ENCODE data around the gene MOGAT1. TPM values are rescaled to one million over a fixed set of nuclear protein-coding genes. Genes with fewer than 3 reads are reported as not detected.
A peak's percentile ranks its signal among the peaks of the same experiment; 100 is the strongest.
"Not testable (repeated sequence)": the region's sequence is repeated elsewhere in the genome, so short reads cannot be mapped to it uniquely, and the experiment has no call there.

Gene MOGAT1
- polyA plus RNA-seq, 1 donor = not detected

DNA sequence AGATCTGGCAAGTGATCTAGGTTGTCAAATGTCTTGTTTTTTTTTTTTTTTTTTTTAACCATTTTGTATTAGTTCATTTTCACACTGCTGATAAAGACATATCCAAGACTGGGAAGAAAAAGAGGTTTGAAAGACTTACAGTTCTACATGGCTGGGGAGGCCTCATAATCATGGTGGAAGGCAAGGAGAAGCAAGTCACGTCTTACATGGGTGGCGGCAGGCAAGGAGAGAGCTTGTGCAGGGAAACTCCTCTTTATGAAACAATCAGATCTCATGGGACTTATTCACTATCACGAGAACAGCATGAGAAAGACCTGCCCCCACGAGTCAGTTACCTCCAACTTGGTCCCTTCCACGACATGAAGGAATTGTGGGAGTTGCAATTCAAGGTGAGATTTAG lies 22.0 kb downstream of the MOGAT1 start:
- H3K27ac ChIP-seq (ENCODE audit: low read length); H3K4me1 ChIP-seq (ENCODE audit: control insufficient read depth, insufficient read depth, low read length); DNase-seq; H3K36me3 ChIP-seq (ENCODE audit: control insufficient read depth, insufficient read depth, low read length); H3K4me3 ChIP-seq (ENCODE audit: low read length); H3K9me3 ChIP-seq (ENCODE audit: control insufficient read depth, low read depth, low read length); H3K27me3 ChIP-seq (ENCODE audit: control insufficient read depth, insufficient read depth, low read length): not testable (repeated sequence)
- WGBS (ENCODE audit: insufficient coverage, low lambda C conversion rate) = no CpG with 5 or more reads among the region's 5 CpGs

DNA sequence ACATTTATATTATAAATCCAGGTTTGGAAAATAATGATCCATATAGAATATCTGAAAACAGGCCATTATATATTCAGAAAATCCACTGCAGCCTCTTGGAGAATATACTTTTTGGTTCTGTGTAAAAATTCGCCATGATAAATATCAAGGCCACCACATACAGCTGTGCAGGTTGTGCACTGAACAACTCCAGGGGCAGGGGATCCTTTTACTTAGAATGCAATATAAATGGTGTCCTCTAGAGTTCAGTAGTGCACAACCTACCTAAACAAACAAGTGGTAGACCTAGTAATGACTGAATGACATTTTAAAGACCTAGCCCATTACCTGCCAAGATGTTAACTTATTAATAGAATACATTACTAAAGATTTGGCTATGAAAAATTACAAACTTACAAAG lies 22.4 kb downstream of the MOGAT1 start:
- Histone ChIP-seq H3K27me3 (ENCODE audit: control insufficient read depth, insufficient read depth, low read length) (no peaks in the 10 kb centered on the region), H3K4me3 (ENCODE audit: low read length) (no peak overlapping the region), H3K27ac (ENCODE audit: low read length) (no peak overlapping the region), H3K36me3 (ENCODE audit: control insufficient read depth, insufficient read depth, low read length) (no peaks in the 10 kb centered on the region), H3K4me1 (ENCODE audit: control insufficient read depth, insufficient read depth, low read length) (no peaks in the 10 kb centered on the region), H3K9me3 (ENCODE audit: control insufficient read depth, low read depth, low read length) (no peaks in the 10 kb centered on the region)
- WGBS (ENCODE audit: insufficient coverage, low lambda C conversion rate) = no CpG with 5 or more reads among the region's 1 CpG
- no peak for DNase-seq

DNA sequence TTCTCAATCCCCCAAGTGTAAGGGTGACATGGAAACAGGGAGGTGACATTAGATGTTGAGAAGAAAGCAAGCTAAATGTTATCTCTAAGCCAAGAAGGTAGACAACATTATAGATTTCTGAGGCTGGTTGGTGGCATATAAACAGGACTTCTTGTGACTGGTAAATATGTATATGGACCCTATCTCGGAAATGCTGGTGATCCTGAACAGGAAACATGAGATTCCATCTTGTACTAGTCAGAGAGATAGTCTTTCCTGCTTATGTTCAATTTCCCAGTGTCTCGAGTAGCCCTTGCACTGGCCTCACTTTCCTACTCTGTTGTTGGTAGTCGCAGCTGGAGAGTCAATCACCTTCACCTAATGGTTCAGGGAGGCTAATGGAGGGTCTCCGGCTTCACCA lies 26.8 kb downstream of the MOGAT1 start:
- Histone ChIP-seq H3K27me3 (ENCODE audit: control insufficient read depth, insufficient read depth, low read length) (no peaks in the 10 kb centered on the region), H3K4me1 (ENCODE audit: control insufficient read depth, insufficient read depth, low read length) (no peaks in the 10 kb centered on the region), H3K27ac (ENCODE audit: low read length) (no peak overlapping the region), H3K36me3 (ENCODE audit: control insufficient read depth, insufficient read depth, low read length) (no peaks in the 10 kb centered on the region), H3K9me3 (ENCODE audit: control insufficient read depth, low read depth, low read length) (no peaks in the 10 kb centered on the region), H3K4me3 (ENCODE audit: low read length) (no peak overlapping the region)
- DNase-seq = no peak
- WGBS (ENCODE audit: insufficient coverage, low lambda C conversion rate) = no CpG with 5 or more reads among the region's 4 CpGs

DNA sequence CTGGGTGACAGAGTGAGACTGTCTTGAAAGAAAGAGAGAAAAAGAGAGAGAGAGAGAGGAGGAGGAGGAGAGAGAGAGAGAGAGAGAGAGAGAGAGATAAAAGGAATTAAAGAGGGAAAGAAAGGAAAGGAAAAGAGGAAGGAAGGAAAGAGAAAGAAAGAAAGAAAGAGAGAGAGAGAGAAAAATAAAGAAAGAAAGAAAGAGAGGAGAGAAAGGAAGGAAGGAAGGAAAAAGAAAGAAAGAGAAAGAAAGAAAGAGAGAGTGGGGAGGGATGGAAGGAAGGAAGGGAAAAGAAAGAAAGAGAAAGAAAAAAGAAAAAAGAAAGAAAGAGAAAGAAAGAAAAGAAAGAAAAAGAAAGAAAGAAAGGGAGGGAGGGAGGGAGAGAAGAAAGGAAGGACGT lies 29.8 kb downstream of the MOGAT1 start:
- Histone ChIP-seq H3K4me3 (ENCODE audit: low read length) (no peak overlapping the region), H3K4me1 (ENCODE audit: control insufficient read depth, insufficient read depth, low read length) (no peaks in the 10 kb centered on the region), H3K27ac (ENCODE audit: low read length) (no peak overlapping the region), H3K27me3 (ENCODE audit: control insufficient read depth, insufficient read depth, low read length) (no peaks in the 10 kb centered on the region), H3K9me3 (ENCODE audit: control insufficient read depth, low read depth, low read length) (no peaks in the 10 kb centered on the region), H3K36me3 (ENCODE audit: control insufficient read depth, insufficient read depth, low read length) (no peaks in the 10 kb centered on the region)
- WGBS (ENCODE audit: insufficient coverage, low lambda C conversion rate) = 100% methylated on average over 1 of the region's 1 CpG
- DNase-seq = no peak

DNA sequence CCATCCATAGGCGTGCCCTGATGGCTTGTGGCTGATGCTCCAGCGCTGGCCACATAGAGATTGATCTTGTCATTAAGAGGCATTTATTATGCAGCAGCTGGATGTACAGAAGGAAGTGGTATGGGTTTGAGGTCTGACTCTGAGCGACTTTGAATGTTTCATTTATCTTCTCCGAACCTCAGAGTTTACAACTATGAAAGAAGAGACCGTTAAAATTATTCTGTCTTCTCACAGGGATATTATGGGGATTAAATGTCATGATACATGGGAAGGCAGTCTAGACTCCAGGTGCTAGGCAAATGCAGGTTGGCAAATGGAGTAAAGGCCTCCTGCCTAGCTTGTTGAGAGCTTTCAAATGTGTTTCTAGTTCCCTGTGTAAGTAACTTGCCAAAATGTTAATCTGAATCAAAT lies 30.3 kb downstream of the MOGAT1 start:
- Histone ChIP-seq H3K27me3 (ENCODE audit: control insufficient read depth, insufficient read depth, low read length) (no peaks in the 10 kb centered on the region), H3K27ac (ENCODE audit: low read length) (no peak overlapping the region), H3K36me3 (ENCODE audit: control insufficient read depth, insufficient read depth, low read length) (no peaks in the 10 kb centered on the region), H3K9me3 (ENCODE audit: control insufficient read depth, low read depth, low read length) (no peaks in the 10 kb centered on the region), H3K4me1 (ENCODE audit: control insufficient read depth, insufficient read depth, low read length) (no peaks in the 10 kb centered on the region), H3K4me3 (ENCODE audit: low read length) (no peak overlapping the region)
- DNase-seq = no peak
- no CpG with 5 or more reads among the region's 5 CpGs for WGBS (ENCODE audit: insufficient coverage, low lambda C conversion rate)

DNA sequence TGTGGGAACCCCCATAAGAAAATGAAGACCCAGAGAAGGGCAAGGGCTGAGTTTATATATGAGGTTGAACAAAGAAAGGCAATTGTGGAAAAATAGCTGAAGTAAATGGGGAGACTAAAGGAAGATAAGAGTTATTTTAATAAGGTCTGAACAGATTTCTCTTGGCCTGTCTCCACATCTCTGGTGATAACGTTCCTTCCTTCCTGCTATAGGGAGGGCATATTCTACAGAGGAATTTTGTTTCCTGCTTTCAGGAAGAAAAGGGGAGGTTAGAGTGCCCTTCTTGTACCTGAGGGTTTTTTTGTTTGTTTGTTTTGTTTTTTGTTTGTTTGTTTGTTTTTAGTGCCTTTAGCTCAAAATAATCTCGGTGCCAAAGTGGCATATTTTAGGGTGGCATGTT lies 31.6 kb downstream of the MOGAT1 start:
- no peaks in the 10 kb centered on the region for H3K9me3 ChIP-seq (ENCODE audit: control insufficient read depth, low read depth, low read length)
- WGBS (ENCODE audit: insufficient coverage, low lambda C conversion rate) = 60% methylated on average over 1 of the region's 2 CpGs
- H3K27ac ChIP-seq (ENCODE audit: low read length) = no peak overlapping the region
- no peaks in the 10 kb centered on the region for H3K27me3 ChIP-seq (ENCODE audit: control insufficient read depth, insufficient read depth, low read length)
- H3K36me3 ChIP-seq (ENCODE audit: control insufficient read depth, insufficient read depth, low read length) = no peaks in the 10 kb centered on the region
- H3K4me3 ChIP-seq (ENCODE audit: low read length) = no peak overlapping the region
- H3K4me1 ChIP-seq (ENCODE audit: control insufficient read depth, insufficient read depth, low read length) = no peaks in the 10 kb centered on the region
- no peak for DNase-seq

DNA sequence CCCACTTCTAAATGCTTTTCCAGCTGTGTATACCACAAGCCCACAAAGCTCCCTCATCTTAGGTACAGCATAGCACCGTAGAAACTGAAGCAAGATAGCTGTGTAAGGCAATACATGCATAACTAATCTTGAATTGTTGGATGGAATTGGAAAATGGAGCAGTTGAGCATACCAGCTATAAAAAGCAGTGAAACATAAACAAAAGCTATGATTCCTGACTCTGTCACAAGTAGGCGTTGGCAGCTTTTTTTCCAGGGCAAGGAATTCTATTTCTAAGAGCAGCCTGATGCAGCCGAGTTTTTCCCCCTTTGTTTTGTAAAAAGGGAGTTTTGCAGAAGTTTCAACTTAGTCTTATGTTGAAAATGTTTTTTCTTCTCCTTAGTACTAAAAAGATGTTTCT lies 32.4 kb downstream of the MOGAT1 start:
- H3K4me3 ChIP-seq (ENCODE audit: low read length) = no peak overlapping the region
- H3K9me3 ChIP-seq (ENCODE audit: control insufficient read depth, low read depth, low read length) = no peaks in the 10 kb centered on the region
- no peak for DNase-seq
- H3K36me3 ChIP-seq (ENCODE audit: control insufficient read depth, insufficient read depth, low read length) = no peaks in the 10 kb centered on the region
- H3K4me1 ChIP-seq (ENCODE audit: control insufficient read depth, insufficient read depth, low read length) = no peaks in the 10 kb centered on the region
- WGBS (ENCODE audit: insufficient coverage, low lambda C conversion rate) = no CpG with 5 or more reads among the region's 3 CpGs
- no peaks in the 10 kb centered on the region for H3K27me3 ChIP-seq (ENCODE audit: control insufficient read depth, insufficient read depth, low read length)
- no peak overlapping the region for H3K27ac ChIP-seq (ENCODE audit: low read length)

DNA sequence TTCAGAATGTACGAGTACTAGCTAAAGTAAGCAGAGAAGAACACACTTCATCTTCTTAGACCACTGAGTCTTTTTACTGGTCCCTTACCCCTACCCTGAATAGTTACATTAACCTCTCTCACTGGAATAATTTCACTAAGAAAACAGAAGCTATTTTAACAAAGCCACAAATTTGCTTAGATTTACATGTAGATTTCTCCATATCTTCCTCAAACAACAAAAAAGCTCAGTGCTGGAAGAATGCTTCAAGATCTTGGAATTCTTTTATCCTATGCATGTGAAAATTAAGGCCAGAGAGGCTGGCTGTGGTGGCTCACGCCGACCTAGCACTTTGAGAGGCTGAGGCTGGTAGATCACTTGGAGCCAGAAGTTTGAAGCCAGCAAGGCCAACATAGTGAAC lies 35.2 kb downstream of the MOGAT1 start:
- WGBS (ENCODE audit: insufficient coverage, low lambda C conversion rate) = no CpG with 5 or more reads among the region's 3 CpGs
- Histone ChIP-seq H3K4me3 (ENCODE audit: low read length) (no peak overlapping the region), H3K27me3 (ENCODE audit: control insufficient read depth, insufficient read depth, low read length) (no peaks in the 10 kb centered on the region), H3K27ac (ENCODE audit: low read length) (no peak overlapping the region), H3K36me3 (ENCODE audit: control insufficient read depth, insufficient read depth, low read length) (no peaks in the 10 kb centered on the region), H3K4me1 (ENCODE audit: control insufficient read depth, insufficient read depth, low read length) (no peaks in the 10 kb centered on the region), H3K9me3 (ENCODE audit: control insufficient read depth, low read depth, low read length) (no peaks in the 10 kb centered on the region)
- no peak for DNase-seq

DNA sequence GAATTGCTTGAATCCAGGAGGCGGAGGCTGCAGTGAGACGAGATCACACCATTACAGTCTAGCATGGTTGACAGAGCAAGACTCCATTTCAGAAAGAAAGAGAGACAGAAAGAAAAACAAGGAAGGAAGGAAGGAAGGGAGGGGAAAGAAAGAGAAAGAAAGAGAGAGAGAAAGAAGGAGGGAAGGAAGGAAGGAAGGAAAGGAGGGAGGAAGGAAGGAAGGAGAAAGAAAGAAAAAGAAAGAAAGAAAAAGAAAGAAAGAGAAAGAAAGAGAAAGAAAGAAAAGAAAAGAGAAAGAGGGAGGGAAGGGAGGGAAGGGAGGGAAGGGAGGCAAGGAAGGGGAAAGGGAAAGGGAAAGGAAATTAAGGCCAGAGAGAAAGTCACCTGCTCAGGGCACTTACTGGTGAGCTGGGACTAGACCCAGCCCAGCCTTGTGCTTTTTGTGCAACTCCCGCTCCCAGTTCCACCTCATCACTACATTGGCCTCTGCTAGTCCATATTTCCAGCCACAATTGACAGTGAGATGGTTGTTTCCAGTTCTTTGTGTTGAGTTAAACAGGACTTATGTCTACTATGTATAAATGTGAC lies 35.7 kb downstream of the MOGAT1 start:
- H3K27me3 ChIP-seq (ENCODE audit: control insufficient read depth, insufficient read depth, low read length) = no peaks in the 10 kb centered on the region
- no peaks in the 10 kb centered on the region for H3K9me3 ChIP-seq (ENCODE audit: control insufficient read depth, low read depth, low read length)
- 91% methylated on average over 2 of the region's 3 CpGs for WGBS (ENCODE audit: insufficient coverage, low lambda C conversion rate)
- H3K27ac ChIP-seq (ENCODE audit: low read length) = no peak overlapping the region
- H3K36me3 ChIP-seq (ENCODE audit: control insufficient read depth, insufficient read depth, low read length) = no peaks in the 10 kb centered on the region
- no peaks in the 10 kb centered on the region for H3K4me1 ChIP-seq (ENCODE audit: control insufficient read depth, insufficient read depth, low read length)
- H3K4me3 ChIP-seq (ENCODE audit: low read length) = no peak overlapping the region
- no peak for DNase-seq

DNA sequence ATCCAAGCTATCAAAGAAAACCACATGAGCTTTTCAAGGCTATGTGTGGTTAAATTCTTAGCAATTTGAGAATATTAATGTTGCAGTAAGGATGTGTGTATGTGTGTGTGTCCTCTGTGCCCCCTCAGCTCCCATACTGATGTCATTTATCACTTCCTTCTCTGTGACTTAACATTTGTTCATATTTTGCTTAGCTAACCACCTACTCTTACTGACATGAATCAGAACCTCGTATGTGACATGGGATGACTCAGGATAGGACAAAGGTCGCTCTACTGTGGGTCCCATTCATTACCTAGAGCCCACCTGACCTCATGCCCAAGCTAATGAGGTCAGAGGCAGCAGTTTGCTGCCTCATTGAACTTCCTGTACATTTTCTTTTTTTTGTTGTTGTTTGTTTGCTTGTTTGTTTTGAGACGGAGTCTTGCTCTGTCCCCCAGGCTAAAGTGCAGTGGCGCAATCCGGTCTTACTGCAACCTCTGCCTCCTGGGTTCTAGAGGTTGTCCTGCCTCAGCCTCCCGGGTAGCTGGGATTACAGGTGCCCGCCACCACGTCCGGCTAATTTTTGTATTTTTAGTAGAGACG lies 36.3 kb downstream of the MOGAT1 start:
- H3K27me3 ChIP-seq (ENCODE audit: control insufficient read depth, insufficient read depth, low read length) = no peaks in the 10 kb centered on the region
- no peaks in the 10 kb centered on the region for H3K4me1 ChIP-seq (ENCODE audit: control insufficient read depth, insufficient read depth, low read length)
- H3K9me3 ChIP-seq (ENCODE audit: control insufficient read depth, low read depth, low read length) = no peaks in the 10 kb centered on the region
- no peak overlapping the region for H3K27ac ChIP-seq (ENCODE audit: low read length)
- H3K36me3 ChIP-seq (ENCODE audit: control insufficient read depth, insufficient read depth, low read length) = no peaks in the 10 kb centered on the region
- H3K4me3 ChIP-seq (ENCODE audit: low read length) = no peak overlapping the region
- no CpG with 5 or more reads among the region's 10 CpGs for WGBS (ENCODE audit: insufficient coverage, low lambda C conversion rate)
- peak in 1 of 2 donors; percentile 36 for DNase-seq

DNA sequence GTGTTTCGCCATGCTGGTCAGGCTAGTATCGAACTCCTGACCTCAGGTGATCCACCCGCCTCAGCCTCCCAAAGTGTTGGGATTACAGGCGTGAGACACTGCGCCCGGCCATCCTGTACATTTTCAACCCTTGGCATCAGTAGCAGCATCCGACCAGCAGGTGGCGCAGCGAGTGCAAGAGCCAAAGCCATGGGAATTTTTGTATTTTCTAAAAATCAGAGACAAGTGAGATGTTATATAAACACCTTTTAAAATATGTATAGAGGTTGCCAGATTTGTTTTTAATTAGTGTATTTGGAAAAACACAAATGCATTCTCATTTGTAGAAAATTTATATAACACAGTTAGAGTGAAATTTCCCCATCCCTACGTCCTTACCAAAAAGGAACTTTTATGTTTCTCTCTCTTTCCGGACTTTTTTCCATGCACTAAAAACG lies 36.8 kb downstream of the MOGAT1 start:
- Histone ChIP-seq H3K27me3 (ENCODE audit: control insufficient read depth, insufficient read depth, low read length) (no peaks in the 10 kb centered on the region), H3K27ac (ENCODE audit: low read length) (no peak overlapping the region)

More for the DNA sequence above, 36.8 kb downstream of the MOGAT1 start:
- Histone ChIP-seq H3K4me3 (ENCODE audit: low read length) (no peak overlapping the region), H3K9me3 (ENCODE audit: control insufficient read depth, low read depth, low read length) (no peaks in the 10 kb centered on the region), H3K36me3 (ENCODE audit: control insufficient read depth, insufficient read depth, low read length) (no peaks in the 10 kb centered on the region), H3K4me1 (ENCODE audit: control insufficient read depth, insufficient read depth, low read length) (no peaks in the 10 kb centered on the region)
- 75% methylated on average over 3 of the region's 12 CpGs for WGBS (ENCODE audit: insufficient coverage, low lambda C conversion rate)
- DNase-seq = peak; percentile 31 to 48

Data from large intestine (tissue), 3 donors.